Left forelimb (tissue), 1 donor: ENCODE measurements around the gene SLC17A2.

Experiments
- DNase-seq: peaks from one replicate; pipeline ENCODE4 v3.0.0-alpha.2; 2018; ENCODE audit warnings: low spot score

SLC17A2 gene

DNA sequence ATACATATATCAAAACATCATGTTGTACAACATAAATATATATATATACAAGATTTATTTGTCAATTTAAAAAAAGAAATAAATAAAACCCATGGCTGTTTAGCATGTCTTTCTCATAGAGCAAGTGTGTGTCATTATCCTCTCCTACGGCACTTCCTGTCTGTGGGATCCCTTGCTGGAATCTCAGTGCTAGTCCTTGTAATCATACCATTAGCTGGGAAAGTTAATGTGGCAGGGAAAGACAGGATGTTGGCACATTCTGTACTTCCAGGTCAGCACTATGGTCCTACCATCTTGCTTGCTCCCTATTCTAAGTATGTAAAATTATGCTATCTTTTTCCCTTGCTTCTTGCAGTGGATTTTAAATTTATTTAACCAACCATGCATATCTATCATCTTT is 47.0 kb downstream of the SLC17A2 start:
- no peak for DNase-seq

DNA sequence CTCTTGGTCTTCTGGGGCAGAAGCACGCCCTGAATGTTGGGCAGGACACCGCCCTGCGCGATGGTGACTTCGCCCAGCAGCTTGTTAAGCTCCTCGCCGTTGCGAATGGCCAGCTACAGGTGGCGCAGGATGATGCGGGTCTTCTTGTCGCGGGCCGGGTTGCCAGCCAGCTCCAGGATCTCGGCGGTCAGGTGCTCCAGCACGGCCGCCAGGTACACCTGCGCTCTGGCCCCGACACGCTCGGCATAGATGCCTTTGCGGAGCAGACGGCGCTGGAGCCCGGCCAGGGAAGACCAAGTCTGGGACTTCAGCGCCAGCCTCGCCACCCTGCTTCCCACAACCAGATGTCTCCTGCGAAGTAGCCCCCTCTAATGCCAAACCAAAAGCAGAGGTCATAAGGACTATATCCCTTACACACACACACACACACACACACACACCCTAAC is 48.4 kb downstream of the SLC17A2 start:
- DNase-seq, result no peak

DNA sequence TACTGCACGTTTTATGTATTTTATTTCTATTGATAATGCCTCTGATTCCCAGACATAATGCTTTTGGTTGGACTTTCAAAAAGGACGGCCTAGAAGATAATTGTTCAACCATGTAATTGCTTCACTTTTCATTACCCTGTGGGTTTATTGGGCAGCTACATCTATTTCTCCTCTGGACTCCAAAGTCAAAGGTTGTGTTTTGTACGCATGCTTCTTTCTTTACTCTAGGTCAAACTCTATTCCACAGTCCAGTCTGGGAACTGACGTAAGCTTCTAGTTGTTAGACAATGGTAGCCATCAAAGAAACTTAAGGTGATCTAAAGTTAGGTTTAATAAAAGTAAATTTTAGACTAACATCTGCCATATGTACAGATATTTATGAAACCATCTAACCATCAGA is 49.9 kb downstream of the SLC17A2 start:
- DNase-seq, result no peak

DNA sequence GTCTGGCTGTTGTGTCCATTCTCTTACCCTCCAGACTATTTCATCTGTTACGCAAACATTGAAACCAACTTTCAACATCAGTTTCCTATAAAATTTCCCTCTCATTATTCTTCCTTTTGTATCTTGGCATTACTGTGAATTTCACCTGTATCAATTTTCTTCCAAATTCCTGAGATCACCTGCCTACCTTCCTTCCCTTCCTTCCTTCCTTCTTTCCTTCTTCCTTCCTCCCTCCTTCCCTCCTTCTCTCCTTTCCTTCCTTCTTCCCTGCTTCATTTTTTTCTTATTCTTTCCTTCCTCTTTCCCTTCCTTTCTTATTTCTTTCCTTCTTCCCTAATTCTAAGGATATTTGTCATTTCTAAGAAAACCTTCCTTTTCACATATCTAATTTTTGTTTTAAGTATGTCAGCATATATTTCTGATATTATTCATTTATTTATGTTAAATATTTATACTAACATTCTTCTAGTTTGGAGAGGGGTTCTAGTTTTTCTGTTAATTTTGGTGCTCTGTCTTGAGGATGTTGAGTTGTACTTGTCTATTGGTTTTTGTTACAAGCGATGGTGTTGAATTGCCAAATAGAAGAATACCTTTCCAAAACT is 51.7 kb downstream of the SLC17A2 start:
- DNase-seq, result no peak

DNA sequence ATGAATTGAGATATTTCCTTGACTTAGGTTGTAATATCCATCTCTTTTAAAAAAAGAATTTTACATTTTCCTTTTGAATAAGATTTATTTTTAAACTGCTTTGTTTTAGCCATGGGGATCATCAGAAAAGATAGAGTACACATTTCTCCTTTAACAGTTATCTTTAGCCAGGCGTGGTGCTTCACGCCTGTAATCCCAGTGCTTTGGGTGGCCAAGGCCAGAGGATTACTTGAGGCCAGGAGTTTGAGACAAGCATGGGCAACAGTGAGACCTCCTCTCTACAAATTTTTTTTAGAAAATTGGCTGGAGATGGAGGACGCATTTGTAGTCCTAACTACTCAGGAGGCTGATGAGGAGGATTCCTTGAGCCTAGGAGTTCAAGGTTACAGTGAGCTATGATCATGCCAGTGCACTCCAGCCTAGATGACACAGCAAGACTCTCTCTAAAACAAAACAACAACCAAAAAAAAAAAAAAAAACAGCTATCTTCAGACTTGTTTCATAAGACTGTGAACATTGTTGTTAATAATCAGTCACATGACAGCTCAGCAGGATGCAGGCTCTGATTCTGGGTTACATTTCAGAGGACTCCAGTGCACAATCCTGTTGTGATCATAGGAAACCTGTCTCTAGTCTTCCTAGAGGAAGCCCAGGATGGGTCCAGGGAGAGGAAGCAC is 54.4 kb downstream of the SLC17A2 start:
- no peak for DNase-seq

DNA sequence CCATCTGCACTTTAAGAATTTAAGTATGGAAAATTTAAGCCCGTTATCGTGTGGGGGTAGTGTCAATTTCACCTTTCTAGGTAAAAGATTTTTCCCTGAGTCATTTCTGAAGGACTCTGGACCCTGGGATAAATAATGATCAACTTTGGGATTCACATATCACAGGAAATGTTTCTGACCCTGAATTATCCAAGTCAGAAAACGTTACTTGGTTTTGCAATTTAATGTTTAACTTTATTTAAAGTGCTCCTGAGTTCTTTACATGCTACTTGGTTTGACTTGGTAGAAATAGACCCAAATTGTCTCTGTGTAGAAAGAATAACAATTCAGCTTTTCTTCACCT is 55.0 kb downstream of the SLC17A2 start:
- no peak for DNase-seq

DNA sequence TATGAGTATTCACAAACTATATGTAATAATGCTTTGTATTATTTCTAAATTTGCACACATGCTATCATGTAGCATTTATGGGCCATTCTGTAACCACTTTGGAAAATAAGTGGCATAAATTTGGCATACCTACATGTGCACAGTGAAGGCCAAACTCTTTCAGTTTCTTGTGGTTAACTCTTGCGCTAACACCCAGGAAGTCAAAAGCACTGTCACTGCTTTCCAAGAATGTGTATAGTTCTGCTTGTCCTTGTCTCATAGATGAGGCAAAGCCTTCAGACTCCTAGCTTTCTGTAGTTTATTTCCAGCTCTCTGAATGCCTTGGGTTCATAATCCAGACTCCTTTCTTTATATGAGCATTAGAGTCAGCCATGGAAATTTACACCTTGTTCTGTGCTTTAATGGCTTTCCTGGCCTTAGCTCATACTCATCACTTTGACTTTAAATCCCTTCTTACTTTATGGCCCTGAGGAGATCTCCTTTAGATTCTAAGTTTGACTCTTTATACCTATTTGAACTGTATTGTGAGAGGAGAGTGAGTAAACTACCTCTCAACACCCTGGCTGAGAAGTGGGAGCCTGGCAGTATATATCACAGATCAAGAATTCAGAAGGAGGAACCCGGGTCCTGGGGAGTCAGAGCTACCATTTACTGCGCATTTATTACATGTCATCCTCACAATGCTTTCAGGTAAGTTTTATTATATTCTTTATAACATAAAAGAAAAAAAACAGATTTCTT is 55.5 kb downstream of the SLC17A2 start:
- DNase-seq, result no peak

DNA sequence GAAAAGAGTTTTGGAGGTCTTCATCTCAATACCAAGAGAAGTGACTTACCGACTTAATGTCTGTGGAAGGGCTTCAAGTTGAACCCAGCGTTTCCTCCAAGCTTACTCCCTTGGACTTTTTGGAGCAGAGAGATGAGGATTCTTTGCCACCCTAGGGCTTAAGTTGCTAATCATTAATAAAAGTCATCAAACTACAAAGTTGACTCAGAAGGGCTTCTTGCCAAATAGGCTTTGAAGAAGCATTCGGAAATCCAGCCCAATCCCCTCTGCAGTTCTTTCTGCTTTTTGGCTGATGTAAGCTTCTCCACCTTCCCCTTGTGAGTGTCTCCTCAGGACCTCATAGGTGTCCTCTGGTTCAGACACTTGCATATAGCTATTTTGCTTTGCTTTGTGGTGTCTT is 56.4 kb downstream of the SLC17A2 start, which contains the start of gene SLC17A3:
Gene SLC17A3, minus strand, starts transcription at position 126 of the 400 bp plus-strand sequence. CDS start 5,856 bp downstream, outside the sequence.
- DNase-seq, result no peak

DNA sequence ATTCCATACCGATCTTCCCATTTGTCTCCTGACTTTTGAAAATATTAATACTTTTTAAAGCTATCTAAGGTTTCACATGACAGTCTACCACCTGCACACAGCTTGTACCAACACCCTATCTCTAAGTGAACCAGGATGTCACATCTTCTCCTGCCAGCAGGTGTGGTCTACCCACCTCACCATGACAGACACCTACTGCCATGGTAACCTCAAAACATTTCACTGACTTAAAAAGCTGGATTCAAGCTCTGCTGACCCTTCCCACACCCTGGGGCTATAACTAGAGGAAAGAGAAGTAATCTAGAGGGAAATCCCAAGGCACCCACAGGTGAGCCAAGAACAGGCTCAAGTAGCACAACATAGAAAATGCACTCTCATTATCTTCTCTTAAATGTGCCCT is 57.7 kb downstream of the SLC17A2 start:
- DNase-seq, result no peak

DNA sequence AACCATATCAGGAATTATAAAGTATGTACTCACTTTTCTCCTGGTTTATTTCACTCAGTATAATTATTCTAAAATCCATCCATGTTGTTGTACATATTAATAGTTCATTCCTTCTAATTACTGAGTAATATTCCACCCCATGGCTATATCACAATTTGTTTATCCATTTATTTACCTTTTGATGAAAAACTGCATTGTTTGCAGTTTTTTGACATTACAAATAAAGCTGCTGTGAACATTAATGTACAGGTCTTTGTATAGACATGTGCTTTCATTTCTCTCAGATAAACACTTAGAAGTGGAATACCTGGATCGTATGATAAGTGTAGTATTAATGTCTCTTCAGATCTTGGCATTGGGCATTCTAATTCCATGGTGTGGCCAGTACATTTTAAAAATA is 60.7 kb downstream of the SLC17A2 start:
- DNase-seq, result no peak

DNA sequence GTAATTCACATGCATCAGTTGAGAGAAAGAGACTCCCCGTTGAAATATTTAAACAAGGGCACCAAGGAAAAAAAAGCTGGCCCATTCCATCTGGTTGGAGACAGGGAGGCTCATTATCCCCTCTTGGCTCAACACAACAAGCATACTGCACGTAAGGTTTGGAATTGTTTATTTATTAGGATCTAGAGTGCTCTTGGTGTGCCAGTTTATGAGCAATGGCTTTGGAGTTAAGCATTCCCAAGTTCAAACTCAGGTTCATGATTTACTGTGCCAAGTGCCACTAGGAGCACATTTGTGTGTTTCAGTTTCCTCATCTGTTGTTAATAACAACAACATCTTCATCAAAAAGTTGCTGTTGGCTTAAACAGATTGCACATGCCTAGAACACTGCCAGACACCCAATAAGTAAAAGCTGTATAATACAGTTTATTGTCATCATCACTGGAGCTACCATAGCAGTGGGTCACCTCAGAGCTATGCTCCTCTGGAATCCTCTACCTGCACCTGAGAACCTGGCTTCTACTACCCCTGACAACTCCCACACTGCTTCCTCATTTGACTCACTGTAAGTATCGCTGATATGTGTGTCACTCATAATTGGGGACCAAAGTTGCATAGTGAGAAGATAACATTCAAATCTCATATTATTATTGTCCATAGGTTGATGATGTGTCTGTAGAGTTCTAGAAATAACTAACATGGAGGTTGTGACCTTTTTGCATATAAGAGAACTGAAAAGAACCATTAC is 61.9 kb downstream of the SLC17A2 start:
- no peak for DNase-seq

DNA sequence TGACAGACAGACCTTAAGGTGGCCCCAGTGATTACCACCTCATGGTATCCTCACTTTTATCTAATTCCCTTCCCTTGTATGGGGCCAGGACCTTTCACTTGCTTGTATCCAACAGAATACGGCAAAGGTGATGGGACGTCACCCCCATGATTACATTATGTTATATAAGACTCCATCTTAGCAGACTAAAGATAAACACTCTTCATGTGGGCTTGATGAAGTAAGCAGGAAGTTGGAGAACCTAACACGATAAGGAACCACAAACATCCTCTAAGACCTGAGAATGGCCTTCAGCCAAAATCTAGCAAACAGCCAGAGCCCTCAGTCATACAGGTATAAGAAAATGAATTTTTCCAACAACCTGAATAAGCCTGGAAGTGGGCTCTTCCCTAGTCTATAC is 64.5 kb downstream of the SLC17A2 start:
- no peak for DNase-seq

DNA sequence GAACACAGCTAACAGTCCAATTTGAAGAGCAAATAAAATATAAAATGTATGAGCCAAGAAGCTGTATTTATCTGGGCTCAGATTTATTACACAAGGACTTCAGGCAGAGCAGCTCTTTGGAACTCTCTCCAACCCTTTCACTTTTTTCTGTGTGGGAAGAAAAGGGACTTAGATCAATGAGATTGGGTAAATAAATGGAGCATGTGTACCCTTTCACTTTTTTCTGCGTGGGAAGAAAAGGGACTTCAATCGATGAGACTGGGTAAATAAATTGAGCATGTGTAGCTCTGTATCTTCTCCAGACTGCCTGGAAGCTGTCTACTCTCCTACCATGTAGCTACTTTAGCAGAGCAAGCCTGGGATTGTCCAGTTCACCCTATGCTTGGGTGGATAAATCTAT is 67.1 kb downstream of the SLC17A2 start:
- no peak for DNase-seq
